Kidney capillary endothelial cell (primary cell): ENCODE results near the gene IL1RAPL1.
"Not testable (repeated sequence)": the region's sequence is repeated elsewhere in the genome, so short reads cannot be mapped to it uniquely, and the experiment has no call there.

Source experiments
- DNase-seq: peaks from one replicate; pipeline ENCODE4 v3.0.0-alpha.2; 2018; ENCODE audit warnings: low spot score

IL1RAPL1 gene

DNA sequence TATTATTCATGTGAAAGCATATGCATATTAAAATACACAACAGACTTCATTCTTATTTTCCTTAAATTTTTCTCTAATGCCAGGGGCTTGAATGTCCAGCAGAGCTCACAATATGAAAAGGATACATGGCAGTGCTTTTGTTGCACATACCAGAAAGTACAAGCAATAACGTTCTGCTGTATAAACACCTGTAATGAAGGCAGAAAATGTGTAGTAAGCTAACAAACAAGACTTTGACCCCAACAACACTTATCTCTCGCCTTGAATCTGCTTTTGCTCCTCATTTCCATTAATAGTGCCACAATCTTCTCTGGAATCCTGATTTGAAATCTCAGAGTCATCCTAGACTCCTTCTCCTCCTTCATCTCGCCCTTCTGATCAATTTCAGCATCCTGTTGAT lies 687.3 kb downstream of the IL1RAPL1 start:
- no peak for DNase-seq

DNA sequence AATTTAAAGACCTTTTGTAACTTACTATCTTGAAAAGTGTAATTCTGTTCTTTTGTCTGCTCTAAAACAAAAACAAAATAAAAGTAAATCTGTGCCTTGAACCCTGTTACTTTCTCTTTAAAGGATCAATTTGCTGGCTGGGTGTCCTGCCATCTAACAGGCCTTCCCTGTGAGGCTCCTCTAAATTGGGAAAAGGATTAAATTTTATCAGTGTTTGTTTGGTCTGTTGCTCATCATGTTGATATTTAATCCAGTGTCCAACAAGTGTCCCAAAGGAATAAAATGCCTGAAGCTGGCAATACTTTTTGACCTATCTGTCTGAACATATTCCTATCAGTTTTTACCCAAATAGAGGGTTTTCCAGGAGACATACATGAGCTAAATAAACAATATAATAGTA lies 688.7 kb downstream of the IL1RAPL1 start:
- DNase-seq, result no peak

DNA sequence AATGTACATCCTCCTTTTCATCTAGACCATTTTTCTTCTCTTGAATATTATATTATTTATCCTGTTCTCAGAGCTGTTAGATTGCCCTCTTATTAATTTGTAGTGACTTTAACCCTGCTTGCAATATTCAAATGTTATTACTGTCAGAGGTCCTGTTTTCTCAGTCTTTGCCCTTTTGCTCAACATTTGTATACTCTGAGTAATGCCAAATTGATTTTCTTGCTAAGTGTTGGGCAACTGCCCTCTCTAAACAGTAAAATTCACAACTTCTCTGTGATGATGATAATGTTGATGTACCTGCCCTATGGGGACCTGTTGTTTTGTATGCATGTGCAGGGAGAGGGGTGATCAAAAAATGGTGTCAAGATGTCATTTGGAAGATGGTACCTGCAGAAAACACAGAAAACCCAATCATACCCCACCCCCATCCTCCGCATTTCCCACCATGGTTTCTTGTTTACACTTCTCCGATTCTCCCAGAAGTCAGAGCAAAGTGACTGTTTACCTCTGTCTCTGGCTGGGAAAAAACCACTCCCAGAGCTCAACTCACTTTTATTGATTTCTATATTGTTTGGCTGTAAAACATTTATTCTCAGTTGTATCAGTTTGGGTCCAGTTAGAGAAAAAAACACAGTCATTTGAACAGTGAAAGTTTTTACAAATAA lies 694.0 kb downstream of the IL1RAPL1 start:
- DNase-seq, result no peak

DNA sequence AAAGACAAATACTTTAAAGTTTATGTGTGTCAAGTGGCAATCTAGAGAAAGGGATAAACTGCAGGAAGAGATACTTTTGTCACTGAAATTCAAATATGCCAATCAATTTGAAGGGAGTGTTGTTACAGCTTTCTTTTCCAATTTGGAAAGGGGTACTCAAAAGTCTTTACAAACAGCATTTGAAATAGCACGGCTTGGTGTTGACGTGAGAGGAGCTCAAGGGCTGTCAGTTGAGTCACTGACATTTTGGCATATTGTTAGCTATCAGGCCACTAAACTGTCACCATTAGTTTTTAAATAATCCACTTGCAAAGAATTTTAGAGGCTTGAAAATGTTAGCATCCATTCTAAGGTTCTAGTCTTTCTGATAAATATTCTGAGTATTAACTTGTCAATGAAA lies 698.4 kb downstream of the IL1RAPL1 start:
- DNase-seq, result no peak

DNA sequence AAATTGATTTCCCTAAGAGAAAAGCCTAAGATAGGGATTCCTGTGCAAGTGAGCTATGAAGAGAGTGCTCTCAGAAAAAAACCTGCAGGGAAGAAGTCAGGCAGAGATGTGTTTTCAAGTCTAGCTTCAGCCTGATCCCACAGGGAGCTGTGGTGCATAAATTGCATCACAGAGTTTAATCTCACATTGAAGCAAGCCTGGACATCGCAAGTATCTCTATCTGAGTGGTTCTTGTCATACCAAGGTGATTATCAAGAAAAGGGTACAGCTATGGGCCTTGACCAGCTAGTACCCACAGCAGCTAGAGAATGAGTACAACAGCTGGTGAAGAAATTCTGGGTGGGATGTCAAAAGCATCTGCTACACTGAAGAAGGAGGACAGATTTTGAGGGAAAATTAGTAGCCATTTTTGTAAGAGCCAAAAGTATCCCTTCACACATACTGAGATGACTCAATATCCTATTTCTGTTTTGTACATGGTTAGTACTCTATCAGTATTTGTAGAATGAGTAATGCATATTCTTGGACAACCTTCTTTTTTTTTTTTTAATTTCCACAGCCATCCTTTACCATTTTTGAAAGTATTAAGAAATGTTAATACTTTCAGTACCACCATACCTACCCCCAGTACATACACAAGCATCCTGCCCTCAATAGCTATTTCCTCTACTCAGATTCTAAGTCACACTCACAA lies 708.9 kb downstream of the IL1RAPL1 start:
- DNase-seq, result no peak

DNA sequence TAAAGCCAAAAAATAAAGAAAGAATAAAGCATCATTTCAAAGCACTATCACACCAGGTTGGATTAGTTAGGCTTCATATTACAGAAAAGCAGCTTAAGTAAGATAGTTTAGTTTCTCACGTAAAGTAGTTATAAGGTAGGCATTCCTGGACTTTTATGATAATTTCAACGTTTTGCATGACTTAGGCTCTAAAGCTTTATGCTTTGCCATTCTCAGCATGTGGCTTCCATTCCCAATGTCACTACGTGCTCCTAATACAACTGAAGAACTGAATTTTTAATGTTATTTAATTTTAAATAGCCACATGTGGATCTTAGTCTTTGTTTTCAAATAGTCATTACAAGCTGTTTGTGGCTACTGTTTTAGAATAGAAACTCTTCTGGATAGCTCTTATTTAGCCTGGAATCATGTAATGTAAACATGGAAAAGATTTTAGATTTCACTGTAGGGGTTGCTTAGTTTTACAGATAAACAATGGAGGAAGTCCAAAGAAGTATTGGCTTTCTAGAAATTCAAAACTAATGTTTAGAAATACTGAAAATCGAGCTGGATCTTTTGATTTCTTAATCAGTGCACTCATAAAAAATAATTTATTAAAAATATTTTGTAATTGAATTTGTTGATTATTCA lies 710.0 kb downstream of the IL1RAPL1 start:
- no peak for DNase-seq

DNA sequence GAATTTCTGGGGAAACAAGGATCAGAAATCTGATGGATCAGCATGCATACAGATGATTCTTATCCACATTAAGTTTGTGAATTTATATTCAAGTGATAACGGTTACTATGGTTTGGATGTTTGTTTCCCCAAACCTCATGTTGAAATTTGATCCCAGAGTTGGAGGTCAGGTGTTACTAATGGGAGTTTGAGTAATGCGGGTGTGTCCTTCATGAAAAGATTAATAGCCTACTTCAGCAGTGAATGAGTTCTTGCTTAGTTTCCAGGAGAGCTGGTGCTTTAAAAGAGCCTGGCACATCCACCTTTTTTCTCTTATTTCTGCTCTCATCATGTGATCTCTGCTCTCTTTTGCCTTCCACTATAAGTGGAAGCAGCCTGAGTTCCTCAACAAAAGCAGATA lies 712.4 kb downstream of the IL1RAPL1 start:
- no peak for DNase-seq

DNA sequence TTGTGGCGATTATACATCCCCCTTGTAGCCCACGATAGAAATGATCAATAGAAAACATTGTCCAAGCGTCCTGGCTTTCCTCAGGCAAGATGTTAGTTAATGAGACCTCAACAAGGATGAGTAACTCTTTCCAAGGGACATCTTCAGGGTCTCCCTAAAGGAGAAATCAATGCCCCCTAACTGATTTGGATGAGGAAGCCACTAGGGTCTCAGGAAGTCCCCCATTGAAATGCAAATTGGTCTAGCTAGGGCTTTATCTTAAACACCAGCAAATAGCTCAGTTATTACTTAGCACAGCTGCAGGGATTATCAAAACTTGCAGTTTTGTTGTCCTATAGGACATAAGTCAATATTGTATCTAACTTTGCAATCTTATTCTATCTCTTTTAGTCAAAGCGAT lies 721.5 kb downstream of the IL1RAPL1 start:
- DNase-seq, result no peak

DNA sequence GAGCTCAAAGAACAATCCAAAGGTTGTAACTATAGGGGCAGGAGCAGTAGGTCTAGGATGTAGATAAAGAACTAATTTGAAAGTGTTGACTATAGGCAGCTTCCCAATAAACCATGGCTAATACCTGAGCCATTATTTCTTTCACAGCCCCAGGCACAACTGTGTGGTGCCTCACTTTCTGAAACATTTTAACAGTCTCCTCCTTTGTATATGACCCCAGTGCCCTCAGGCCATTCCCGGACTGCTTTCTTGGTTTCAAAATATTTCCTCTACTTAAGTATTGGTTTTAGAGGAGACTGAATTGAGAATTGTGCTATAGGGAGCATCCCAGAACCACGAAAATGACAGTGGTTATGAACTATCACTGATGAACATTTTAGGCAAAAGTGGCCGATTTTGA lies 728.7 kb downstream of the IL1RAPL1 start:
- no peak for DNase-seq

DNA sequence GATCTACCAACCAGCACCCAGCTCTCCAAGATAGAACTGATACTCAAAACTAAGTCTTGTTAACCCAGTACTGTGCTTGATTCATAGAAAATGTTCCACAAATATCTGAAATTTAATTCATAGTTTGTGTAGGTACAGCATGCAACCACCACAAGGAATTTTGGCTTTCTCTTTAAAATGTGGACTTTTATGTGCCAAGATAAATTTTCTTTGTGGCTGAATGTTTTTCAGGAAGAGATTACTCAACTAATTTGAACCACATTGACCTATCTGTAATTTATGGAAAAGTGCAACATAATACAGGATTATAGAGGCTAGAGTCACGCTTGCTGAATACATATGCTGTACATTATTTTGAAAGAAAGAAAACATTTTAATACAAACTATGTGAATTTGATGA lies 730.8 kb downstream of the IL1RAPL1 start:
- no peak for DNase-seq

DNA sequence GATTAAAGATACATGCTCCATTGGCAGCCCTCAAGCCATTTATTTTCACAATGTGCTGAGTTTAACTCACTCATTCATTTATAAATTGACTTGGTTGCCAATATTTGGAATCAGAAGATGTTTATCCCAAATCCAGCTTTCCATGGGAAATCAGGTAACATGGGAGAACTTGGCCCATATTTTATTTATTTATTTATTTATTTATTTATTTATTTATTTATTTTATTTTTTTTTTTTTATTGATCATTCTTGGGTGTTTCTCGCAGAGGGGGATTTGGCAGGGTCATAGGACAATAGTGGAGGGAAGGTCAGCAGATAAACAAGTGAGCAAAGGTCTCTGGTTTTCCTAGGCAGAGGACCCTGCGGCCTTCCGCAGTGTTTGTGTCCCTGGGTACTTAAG lies 745.2 kb downstream of the IL1RAPL1 start:
- not testable (repeated sequence) for DNase-seq

DNA sequence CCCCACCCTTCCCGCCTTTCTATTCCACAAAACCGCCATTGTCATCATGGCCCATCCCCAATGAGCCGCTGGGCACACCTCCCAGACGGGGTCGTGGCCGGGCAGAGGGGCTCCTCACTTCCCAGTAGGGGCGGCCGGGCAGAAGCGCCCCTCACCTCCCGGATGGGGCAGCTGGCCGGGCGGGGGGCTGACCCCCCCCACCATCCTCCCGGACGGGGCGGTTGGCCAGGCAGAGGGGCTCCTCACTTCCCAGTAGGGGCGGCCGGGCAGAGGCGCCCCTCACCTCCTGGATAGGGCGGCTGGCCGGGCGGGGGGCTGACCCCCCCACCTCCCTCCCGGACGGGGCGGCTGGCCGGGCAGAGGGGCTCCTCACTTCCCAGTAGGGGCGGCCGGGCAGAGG lies 745.8 kb downstream of the IL1RAPL1 start:
- not testable (repeated sequence) for DNase-seq

DNA sequence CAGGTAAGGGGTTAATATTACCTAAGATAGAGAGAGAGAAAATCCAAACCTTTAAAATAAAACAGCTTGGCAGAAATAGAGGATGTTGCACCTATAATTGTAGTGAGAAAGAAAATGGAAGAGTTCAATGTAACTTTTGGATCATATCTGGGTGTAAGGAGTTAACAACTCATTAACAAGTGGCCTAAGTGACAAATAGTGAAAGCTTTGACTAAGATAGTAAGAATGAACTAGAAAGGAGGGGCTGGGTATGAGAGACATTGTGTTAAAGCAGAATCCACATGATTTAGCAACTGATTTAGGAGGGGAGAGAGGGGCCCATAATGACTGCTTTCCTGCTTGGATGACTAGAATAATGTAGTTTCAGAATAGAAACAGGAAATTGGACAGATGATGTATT lies 761.0 kb downstream of the IL1RAPL1 start:
- no peak for DNase-seq

DNA sequence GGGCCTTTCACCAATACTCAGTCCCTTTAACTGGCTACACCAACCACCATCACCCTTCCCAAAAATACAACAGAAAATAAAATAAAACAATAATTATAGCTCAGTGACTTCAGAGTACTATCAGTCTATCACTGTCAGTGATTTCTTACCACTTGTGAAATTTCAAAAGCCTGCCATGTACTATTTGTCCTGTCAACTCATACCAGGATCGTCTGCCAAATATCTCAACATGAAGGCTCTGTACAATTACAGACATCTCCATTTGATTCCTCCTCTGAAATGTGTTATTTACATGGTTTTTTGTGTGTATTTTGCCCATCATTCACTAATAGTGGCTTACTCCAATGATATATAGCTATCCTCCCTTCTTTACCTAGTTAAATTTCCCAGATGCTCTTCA lies 772.0 kb downstream of the IL1RAPL1 start:
- DNase-seq, result no peak

DNA sequence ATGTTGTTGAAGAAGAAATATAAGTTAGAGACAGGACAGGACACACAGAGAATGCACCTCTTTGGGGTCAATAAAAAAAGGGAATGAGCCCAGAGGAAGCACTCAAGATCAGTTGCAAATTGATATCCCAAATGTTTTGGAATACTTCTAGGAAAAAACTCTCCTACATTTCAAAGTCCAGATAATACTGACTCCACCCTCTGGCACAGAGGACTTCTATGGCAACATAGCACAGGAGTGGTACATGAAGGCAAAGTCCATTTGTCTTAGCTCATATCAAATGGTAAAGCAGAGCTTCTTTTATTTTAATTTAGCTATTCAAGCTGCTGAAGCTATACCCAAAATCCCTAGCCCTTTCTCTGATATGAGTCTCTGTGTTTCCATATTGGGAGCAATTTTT lies 787.5 kb downstream of the IL1RAPL1 start:
- not testable (repeated sequence) for DNase-seq

DNA sequence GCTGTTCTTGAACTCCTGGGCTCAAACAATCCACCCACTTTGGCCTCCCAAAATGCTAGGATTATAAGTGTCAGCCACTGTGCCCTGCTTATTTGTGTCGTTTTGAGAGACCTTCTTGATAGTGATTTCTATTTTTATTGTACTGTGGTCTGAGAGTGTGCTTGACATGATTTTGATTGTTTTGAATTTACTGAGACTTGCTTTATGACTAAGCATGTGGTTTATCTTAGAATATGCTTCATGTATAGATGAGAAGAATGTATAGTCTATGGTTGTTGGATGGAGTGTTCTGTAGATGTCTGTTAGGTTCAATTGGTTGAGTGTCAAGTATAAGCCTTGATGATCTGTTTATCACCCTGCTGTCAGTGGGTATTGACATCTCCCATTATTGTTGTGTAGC lies 789.3 kb downstream of the IL1RAPL1 start:
- no peak for DNase-seq

DNA sequence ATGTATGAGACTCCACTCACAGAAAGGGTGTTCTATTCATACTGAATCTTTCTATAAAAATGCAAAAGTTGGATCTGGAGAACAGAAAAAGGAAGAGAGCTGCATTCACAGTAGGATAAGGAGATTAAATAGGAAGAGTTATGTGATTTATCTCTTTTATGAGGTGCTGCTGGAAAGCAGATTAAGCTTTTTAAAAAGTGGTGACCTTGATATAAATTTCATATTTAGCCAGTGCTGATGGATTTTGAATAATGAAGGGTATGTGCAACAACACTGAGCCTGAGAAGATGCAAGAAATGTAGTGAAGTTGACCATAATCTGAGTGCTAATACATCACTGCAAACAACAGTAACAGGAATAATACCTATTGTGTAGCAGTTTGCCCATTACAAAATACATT lies 795.6 kb downstream of the IL1RAPL1 start:
- DNase-seq, result no peak

DNA sequence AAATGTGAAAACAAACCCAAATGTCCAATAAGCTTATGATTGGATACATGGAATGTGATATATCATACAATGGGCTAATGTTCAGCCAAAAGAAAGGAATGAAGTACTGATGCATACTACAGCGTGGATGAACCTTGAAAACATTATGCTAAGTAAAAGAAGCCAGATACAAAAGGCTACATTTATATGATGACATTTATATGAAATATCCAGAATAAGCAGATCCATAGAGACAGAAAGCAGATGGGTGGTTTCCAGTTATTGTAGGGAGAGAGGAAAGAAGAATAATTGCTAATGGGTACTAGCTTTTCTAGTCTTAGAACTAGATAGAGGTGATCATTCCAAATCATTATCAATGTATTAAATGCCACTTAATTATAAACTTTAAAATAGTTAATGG lies 801.3 kb downstream of the IL1RAPL1 start:
- no peak for DNase-seq

DNA sequence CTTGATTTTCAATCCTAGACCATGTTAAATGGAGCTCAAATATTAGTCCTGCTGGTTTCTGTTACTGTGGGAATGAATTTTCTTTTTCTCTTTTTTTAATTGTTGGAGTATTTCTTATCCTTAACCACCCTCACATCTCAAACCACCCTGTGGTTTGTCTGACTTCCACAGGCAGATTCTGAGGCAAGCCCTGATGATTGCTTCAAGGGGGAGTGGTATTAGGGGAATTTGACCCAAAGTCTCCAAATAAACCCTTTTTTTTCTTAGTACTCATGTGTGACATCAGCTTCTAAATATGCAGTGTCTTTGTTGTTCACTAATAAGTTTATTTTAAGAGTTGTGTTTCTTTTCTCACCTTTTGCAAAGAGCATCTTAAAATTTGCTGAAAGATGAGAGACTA lies 810.3 kb downstream of the IL1RAPL1 start:
- DNase-seq, result no peak

DNA sequence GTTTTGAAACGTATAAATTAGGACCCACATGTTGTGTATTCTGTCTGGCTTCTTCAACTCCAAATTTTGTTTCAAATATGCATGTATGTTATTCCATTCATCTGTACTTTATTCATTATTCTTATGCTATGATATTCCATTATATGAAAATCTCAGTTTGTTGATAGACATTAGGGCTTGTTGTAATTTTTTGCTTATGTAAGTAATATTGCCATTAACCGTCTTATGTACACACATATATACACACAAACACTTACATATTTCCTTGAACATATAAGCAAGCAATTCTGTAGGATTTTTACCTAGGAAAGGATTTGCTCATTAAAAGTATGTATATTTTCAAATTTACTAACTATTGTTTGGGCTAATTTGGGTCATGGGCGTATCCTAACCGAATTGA lies 820.1 kb downstream of the IL1RAPL1 start:
- no peak for DNase-seq

DNA sequence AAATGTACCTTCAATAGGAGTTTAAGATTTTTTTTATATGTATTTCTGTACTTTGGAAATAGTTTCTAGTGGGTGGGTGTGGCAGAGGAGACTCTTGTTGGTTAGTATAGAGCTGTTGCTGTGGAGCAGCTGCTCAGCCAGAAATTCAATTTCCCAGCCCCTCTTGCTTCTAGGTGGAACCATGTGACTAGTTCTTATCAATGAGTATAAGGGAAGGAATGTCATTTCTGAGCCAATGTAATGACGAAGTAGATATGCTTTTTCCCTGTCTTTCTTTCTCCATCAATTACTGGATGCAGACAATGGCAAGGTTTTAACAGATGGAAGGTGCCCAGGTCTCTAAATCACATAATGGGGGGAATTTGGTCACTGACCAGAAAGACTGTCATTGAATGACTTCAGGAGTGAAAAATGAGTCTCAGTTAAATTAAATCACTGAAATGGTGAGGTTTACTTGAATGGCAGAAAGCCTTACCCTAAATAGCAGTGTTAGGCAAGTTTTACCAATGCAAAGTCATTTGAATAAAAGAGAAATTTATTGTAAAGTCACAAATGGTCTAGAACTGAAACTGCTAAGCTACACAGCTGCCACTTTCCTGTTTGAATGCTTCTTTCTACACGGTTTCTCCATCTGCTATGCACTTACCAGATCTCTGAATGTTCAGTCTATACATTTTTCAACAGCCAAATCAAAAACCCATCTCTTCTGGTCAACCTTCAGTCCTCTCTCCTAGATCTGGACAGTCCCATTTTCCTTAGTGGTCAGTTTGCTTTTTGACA lies 832.7 kb downstream of the IL1RAPL1 start:
- DNase-seq, result no peak

DNA sequence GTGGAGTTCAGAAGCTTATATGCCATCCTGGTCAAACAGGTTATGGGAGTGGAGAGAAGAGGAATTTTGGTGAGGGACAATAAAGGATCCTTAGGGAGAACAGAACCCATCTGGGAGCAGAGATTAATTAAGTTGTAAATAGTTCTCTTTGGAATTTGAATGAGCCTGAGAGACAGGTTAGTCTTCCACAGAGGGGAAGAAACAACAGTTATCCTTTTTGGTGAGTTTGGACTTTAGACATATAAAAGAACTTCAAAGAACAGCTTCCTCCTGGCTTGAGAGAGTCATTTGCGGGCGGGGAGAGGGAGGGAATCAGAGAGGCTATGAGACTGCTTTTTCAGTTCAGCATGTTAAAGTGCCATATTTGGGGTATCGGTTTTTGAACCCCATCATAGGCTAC lies 834.8 kb downstream of the IL1RAPL1 start:
- no peak for DNase-seq

DNA sequence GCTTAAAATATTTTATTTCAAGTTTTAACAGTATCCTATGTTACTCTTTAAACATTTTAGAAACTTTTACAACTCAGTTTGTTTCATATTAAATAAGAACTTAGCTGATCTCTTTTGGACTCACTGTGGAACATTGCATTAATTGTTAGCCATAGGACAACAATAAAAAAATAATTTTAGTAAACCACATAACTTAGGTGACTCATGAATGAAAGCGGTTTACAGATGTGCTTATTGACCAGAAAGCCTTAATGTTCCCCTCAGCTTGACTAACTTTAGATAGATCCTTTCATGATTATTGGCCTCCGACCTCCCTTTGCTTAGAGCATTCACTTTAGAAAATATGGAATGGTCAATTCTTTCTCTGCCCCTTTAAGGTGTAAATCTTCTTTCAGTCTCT lies 844.6 kb downstream of the IL1RAPL1 start:
- DNase-seq, result no peak
